ENCODE results near the gene LMF1. TPM values are rescaled to one million over a fixed set of nuclear protein-coding genes. Genes with fewer than 3 reads are reported as not detected.
A peak's percentile ranks its signal among the peaks of the same experiment; 100 is the strongest.

The LMF1 gene
- total and polyA plus RNA-seq, 2 of the 13 experiments (the other 11 are each of a cell fraction or from before 2014, with no cell fraction given): 6.8 to 8.5 TPM

GRCh38 chr16:970766-971581 lies at the start of gene LMF1 (continued):
- TF ChIP-seq STAT6 (CRISPR knock-in tag; IDR thresholded peaks at IDR 0.05; ENCODE audit: borderline replicate concordance) (no peak), JARID2 (CRISPR knock-in tag; IDR thresholded peaks at IDR 0.05; ENCODE audit: insufficient replicate concordance) (no peak), SIX1 (CRISPR knock-in tag; IDR thresholded peaks at IDR 0.05; ENCODE audit: borderline replicate concordance) (no peak), CBFB (CRISPR knock-in tag; IDR thresholded peaks at IDR 0.05) (peak; percentile 39; the same call in 1 of the 2 replicates), PITX1 (CRISPR knock-in tag; IDR thresholded peaks at IDR 0.05) (peak; percentile 58; the same call in 1 of the 2 replicates), SALL1 (CRISPR knock-in tag; IDR thresholded peaks at IDR 0.05) (peak; percentile 45), ISL2 (CRISPR knock-in tag; IDR thresholded peaks at IDR 0.05) (peak; percentile 17; the same call in 1 of the 2 replicates), JUND (CRISPR knock-in tag; IDR thresholded peaks at IDR 0.05) (no peak), ZBTB7A (CRISPR knock-in tag; IDR thresholded peaks at IDR 0.05) (peak; percentile 91), PRDM4 (CRISPR knock-in tag; IDR thresholded peaks at IDR 0.05; ENCODE audit: borderline replicate concordance) (no peak; the same call in 1 of the 2 replicates), ZBTB4 (CRISPR knock-in tag; IDR thresholded peaks at IDR 0.05; ENCODE audit: borderline replicate concordance) (0 out of 2 replicates have a peak, but pooled peaks have one; percentile 58), MED8 (CRISPR knock-in tag; IDR thresholded peaks at IDR 0.05; ENCODE audit: insufficient replicate concordance) (peak; percentile 57), TCF7L2 (IDR thresholded peaks at IDR 0.05; ENCODE audit: low read depth, low read length) (no peak), ZNF546 (CRISPR knock-in tag; conservative IDR thresholded peaks at IDR 0.05) (0 out of 2 replicates have a peak, but pooled peaks have one; percentile 70), ZFAT (CRISPR knock-in tag; conservative IDR thresholded peaks at IDR 0.05) (no peak), ATF1 (CRISPR knock-in tag; IDR thresholded peaks at IDR 0.05) (no peak)

Data from HepG2 (cell line).